Hematopoietic multipotent progenitor cell treated with erythropoietin and hydrocortisone succinate and interleukin-3 and kit ligand, for 6 days (in vitro differentiated cells): ENCODE results near the gene HELZ.
"Not testable (repeated sequence)": the region's sequence is repeated elsewhere in the genome, so short reads cannot be mapped to it uniquely, and the experiment has no call there.

ENCODE experiments used
- DNase-seq: peaks from one replicate; pipeline ENCODE4 v3.0.0-alpha.2; 2015

Gene HELZ

GRCh38 chr17:67266496-67266895, 21.5 kb upstream of the HELZ start:
- DNase-seq, result no peak

GRCh38 chr17:67265436-67266019, 20.5 kb upstream of the HELZ start:
- DNase-seq, result no peak

- DNase-seq, result no peak
Observed at GRCh38 chr17:67262435-67263117, 17.6 kb upstream of the HELZ start.

GRCh38 chr17:67260170-67260987, 15.4 kb upstream of the HELZ start:
- DNase-seq, result peak; percentile 52

GRCh38 chr17:67258821-67259468, 13.9 kb upstream of the HELZ start:
- peak; percentile 36 for DNase-seq

GRCh38 chr17:67256075-67256732, 11.2 kb upstream of the HELZ start:
- DNase-seq, result no peak

GRCh38 chr17:67253384-67253783, 8.4 kb upstream of the HELZ start:
- no peak for DNase-seq

- not testable (repeated sequence) for DNase-seq
Observed at GRCh38 chr17:67251586-67251985, 6.6 kb upstream of the HELZ start.

- peak; percentile 30 for DNase-seq
Observed at GRCh38 chr17:67248291-67248690, 3.3 kb upstream of the HELZ start.

GRCh38 chr17:67247416-67247900, 2.5 kb upstream of the HELZ start:
- DNase-seq, result no peak

GRCh38 chr17:67246653-67247415, 1.8 kb upstream of the HELZ start:
- DNase-seq, result peak; percentile 16

GRCh38 chr17:67246403-67246652, 1.3 kb upstream of the HELZ start:
- DNase-seq, result peak; percentile 18

- DNase-seq, result no peak
Observed at GRCh38 chr17:67245694-67246402, 852 bp upstream of the HELZ start.

DNA sequence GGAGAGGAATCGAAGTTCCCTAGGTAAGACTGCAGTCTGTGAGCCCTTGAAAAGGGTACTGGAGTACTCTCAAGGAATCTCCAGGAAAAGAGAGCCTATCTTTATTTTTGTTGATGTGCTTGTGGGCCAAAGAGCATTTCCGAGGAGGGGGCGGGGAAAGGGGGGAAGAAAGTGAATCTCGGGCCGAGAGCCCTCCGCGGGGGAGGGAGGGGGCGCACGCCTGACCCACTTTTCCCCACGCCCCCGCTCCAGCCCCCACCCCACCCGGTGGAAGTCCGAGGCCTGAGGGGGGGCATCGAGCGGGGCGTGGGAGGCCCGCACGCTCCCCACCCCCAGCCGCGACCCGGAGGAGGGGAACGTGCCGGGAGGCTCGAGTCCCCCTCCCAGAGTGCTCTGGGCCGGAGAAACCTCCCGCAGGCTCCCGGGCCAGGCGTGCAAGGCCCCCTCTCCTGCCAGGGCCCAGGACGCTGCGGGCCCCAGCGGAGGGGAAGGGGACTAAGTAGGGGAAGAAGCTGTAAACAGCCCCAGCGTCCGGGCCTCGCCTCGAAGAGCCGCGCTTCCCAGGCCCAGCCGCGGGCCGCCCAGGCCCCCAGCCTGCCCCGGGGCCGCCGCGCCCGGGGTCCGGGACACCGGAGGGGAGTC, 444 bp downstream of the HELZ start:
- no peak for DNase-seq

DNA sequence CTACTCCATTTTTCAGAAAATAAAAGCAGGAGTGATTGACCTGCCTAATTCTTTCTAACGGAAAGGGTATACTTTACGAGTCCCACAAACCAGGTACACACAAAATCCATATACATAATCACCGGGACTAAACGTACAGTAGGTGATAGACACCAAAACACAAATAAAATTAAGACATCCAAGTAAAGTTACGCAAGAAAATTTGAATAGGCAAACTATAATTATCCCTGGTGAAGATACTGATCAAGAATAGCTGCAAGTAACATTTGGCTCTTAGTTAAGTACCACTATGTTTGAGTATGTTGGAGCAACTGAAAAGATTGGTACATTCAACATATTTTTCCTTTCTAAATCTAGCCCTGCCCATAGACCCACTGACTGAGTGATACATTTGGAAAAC, 1.7 kb downstream of the HELZ start:
- no peak for DNase-seq

- peak; percentile 66 for DNase-seq
Observed at GRCh38 chr17:67241719-67242341, 3.2 kb downstream of the HELZ start.

DNA sequence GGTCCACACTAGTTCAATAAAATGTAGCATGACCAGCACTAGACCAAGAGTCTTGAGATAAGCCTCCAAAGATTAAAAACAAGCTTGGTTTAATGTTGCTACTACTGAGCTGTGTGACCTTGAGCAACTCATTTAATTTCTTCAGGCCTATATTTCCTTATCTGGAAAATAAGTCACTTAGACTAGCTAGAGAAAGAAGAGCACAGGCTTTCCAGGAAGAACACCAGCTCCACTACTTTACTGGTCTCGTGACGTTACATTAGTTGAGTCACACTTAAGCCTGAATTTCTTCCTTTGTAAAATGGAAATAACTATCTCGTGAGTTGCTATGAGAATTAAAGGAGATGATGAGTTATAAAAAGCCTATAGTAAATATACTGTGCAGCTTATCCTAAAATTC, 5.4 kb downstream of the HELZ start:
- DNase-seq, result no peak

- no peak for DNase-seq
Observed at GRCh38 chr17:67238991-67239390, 6.0 kb downstream of the HELZ start.

DNA sequence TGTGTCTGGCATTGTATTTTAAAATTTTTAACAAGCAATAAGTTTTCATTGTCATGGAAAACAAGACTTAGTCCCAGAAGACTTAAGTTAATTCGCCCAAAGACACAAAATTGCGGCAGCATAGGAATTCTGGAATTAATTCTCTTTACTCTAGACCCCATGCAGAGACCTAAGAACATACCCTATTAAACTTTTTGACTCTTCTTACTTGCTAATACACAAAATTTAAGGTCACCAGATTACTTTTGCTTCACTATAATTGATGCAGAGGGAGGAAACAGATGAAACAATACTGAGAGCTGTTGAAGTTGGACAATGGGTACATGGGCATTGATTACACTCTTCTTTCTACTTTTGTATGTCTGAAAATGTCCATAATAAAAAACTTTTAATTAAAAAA, 12.6 kb downstream of the HELZ start:
- no peak for DNase-seq

- DNase-seq, result no peak
Observed at GRCh38 chr17:67229109-67229955, 15.7 kb downstream of the HELZ start.
